ENCODE data around the gene DCDC1. TPM values are rescaled to one million over a fixed set of nuclear protein-coding genes. Genes with fewer than 3 reads are reported as not detected.

Gene DCDC1
- total RNA-seq, 4 donors from 2014 or later = 0.05 to 0.81 (median 0.42) TPM; not detected in 1

- intact Hi-C loops (cut with DNase I; ENCODE audit: low total_unique reads) = no loop called here
- no peak overlapping the region for H3K4me3 ChIP-seq (ENCODE audit: low read depth, poor library complexity, severe bottlenecking)
- no peak for DNase-seq (ENCODE audit: low spot score in 2 of 2)
- TF ChIP-seq POLR2A (IDR thresholded peaks at IDR 0.05) (no peak), CTCF (IDR thresholded peaks at IDR 0.05) (no peak)
- WGBS, 2 donors = 71 to 74% methylated on average over 6 of the region's 6 CpGs
These were observed 480.3 kb downstream of the DCDC1 start for GRCh38 chr11:30889143-30889794.

GRCh38 chr11:30879322-30880005 is 490.1 kb downstream of the DCDC1 start:
- no peak for DNase-seq (ENCODE audit: low spot score in 2 of 2)
- WGBS, 2 donors = 31 to 46% methylated on average over 8 of the region's 8 CpGs
- intact Hi-C loops (cut with DNase I; ENCODE audit: low total_unique reads) = no loop called here
- no peak overlapping the region for H3K4me3 ChIP-seq (ENCODE audit: low read depth, poor library complexity, severe bottlenecking)
- TF ChIP-seq CTCF (IDR thresholded peaks at IDR 0.05) (no peak), POLR2A (IDR thresholded peaks at IDR 0.05) (no peak)

- WGBS, 2 donors = 53 to 63% methylated on average over 3 of the region's 3 CpGs
- DNase-seq (ENCODE audit: low spot score in 2 of 2) = no peak
- H3K4me3 ChIP-seq (ENCODE audit: low read depth, poor library complexity, severe bottlenecking) = no peak overlapping the region
- intact Hi-C loops (cut with DNase I; ENCODE audit: low total_unique reads) = no loop called here
- TF ChIP-seq POLR2A (IDR thresholded peaks at IDR 0.05) = no peak
- TF ChIP-seq CTCF (IDR thresholded peaks at IDR 0.05) = no peak
These were observed 491.1 kb downstream of the DCDC1 start for GRCh38 chr11:30878400-30878799.

- H3K4me3 ChIP-seq (ENCODE audit: low read depth, poor library complexity, severe bottlenecking) = no peak overlapping the region
- TF ChIP-seq POLR2A (IDR thresholded peaks at IDR 0.05) (no peak), CTCF (IDR thresholded peaks at IDR 0.05) (no peak)
- 20 to 28% methylated on average over 2 of the region's 2 CpGs for WGBS, 2 donors
- DNase-seq (ENCODE audit: low spot score in 2 of 2) = no peak
- intact Hi-C loops (cut with DNase I; ENCODE audit: low total_unique reads) = no loop called here
These were observed 492.7 kb downstream of the DCDC1 start for GRCh38 chr11:30876663-30877396.

GRCh38 chr11:30876228-30876627 is 493.3 kb downstream of the DCDC1 start:
- 48 to 50% methylated on average over 2 of the region's 2 CpGs for WGBS, 2 donors
- no peak overlapping the region for H3K4me3 ChIP-seq (ENCODE audit: low read depth, poor library complexity, severe bottlenecking)
- TF ChIP-seq POLR2A (IDR thresholded peaks at IDR 0.05) (no peak), CTCF (IDR thresholded peaks at IDR 0.05) (no peak)
- intact Hi-C loops (cut with DNase I; ENCODE audit: low total_unique reads) = no loop called here
- DNase-seq (ENCODE audit: low spot score in 2 of 2) = no peak

Measured in lower leg skin (tissue), 4 donors.